Activated T-cell treated with anti-CD3 and anti-CD28 coated beads for 48 hours (primary cell): Measurements from ENCODE around the gene TMEFF2.

Source experiments
- DNase-seq: peaks from one replicate; pipeline ENCODE4 v3.0.0-alpha.2; 2020; ENCODE audit warnings: low read depth

Gene TMEFF2

DNA sequence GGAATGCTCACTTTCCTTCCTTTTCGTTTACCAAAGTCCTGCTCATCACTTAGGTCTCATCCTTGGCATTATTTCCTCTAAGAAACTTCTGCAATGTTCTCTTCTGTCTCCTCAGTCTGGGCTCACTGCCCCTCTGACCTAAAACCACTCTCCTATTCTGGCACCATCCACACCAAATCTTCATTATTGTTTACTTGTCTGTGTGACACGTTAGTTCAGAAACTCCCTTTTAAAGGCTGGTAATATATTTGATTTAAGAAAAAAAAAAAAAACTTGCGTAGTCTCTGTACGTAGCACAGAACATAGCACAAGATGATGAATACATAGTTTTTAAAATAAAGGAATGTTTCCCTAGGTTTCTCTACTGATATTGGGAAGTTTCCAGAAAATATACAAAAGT lies 229.0 kb downstream of the TMEFF2 start:
- no peak for DNase-seq

GRCh38 chr2:191961556-191961955 lies 233.2 kb downstream of the TMEFF2 start:
- no peak for DNase-seq

- no peak for DNase-seq
Measured at GRCh38 chr2:191959209-191959608, 235.5 kb downstream of the TMEFF2 start.

DNA sequence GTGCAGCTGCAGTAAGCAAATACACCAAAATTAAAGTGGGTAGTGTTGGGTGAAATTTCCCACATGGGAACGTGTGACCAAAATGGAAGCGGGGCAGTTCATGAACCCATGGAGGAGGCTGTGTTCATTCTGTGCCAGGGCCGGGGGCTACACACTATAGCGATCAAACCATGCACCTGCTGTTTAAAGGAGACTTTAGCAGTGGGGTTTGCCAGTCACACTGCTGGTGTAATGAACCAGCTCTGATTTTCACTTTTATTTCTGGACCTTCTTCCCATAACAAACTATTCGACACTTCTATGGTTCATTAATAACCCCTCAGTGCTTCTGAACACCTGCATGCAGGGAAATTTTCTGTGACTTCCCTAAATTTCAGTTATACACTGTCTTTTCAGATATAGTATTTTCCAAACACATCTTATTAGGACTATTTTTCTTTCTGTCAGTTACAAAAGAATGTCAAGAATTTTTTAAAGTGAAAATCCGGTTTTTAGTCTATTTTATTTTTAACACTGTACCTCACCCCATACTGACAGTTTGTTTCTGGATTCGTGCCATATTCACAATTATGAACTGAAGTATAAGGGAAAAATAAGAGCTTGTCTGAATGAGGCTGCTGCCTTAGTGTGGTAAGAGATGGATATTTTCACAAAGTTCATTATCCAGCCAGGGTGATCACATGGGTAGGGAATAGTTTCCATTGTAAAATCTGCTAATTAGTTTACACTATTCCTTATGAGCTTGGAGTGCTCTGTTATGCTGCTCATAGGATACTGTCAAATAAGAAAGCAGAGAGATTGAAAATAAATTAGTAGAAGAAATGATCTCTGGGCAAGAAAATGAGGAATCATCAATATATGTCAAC lies 236.5 kb downstream of the TMEFF2 start:
- DNase-seq, result no peak

DNA sequence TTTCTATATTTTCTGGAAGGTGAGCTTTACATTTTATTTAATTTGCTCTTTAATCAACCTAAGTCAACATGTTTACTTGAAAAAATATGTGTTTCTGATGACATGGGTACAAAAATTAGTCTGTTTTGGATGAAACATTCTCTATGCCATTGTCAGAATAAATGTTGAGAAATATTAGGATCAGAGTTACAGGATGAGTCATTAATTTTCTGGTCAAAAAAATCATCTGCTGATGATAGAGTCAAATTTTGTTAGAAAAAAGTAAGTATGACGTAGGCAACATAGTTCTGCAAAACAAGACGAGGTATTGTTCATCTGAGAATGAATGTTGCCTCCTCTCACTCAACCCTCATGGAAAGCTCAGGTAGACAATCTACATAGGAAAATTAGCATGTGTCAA lies 240.3 kb downstream of the TMEFF2 start:
- DNase-seq, result no peak

- no peak for DNase-seq
Measured at GRCh38 chr2:191952515-191953270, 242.0 kb downstream of the TMEFF2 start.

DNA sequence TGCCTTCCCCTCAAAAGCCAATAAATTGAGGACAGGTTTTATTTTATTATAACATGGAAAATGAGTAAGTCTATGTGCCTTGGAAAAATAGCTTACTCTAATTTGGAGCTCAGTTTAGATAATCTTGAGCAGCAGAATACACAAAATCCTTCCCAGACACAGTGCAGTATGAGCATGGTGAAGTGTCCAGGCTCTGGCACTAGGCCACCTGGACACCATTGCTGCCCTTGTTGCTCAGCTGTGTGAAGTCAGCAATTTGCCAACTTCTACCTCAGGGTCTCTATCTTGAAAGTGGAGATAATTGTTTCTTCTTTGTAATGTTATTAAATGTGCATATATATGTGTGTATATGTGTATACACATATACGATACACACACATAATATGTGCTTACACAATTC lies 242.9 kb downstream of the TMEFF2 start:
- DNase-seq, result no peak

DNA sequence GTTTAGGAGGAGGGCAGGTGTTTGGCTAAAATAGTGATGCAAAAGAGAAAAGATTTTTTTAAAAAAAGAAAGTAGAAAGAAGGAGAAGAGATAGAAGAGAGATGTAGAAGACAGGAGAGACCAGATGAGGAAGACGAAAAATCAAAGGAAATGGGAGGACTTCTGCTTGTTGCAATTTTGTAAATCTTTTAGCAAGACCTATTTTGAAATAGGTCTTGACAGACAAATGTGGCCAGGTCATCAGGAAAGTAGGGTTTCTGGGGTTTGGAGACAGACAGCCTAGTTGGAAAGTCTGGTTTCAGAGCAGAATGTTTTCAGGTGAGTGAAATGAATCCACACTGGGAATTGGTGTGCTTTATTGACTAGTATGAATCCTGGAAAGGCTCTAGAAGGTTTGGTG lies 243.4 kb downstream of the TMEFF2 start:
- DNase-seq, result no peak

GRCh38 chr2:191950132-191950874 lies 244.4 kb downstream of the TMEFF2 start:
- DNase-seq, result no peak

DNA sequence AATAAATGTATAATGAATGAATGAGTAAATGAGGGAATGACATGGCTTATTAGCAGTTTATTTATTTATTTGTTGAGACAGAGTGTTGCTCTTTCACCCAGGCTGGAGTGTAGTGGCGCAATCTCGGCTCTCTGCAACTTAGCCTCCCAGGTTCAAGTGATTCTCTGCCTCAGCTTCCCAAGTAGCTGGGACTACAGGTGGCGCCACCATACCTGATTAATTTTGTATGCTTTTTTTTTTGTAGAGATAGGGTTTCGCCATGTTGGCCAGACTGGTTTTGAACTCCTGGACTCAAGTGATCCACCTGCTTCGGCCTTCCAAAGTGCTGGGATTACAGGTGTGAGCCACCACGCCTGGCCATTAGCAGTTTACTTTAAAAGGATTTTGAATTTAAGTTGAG lies 247.5 kb downstream of the TMEFF2 start:
- no peak for DNase-seq

DNA sequence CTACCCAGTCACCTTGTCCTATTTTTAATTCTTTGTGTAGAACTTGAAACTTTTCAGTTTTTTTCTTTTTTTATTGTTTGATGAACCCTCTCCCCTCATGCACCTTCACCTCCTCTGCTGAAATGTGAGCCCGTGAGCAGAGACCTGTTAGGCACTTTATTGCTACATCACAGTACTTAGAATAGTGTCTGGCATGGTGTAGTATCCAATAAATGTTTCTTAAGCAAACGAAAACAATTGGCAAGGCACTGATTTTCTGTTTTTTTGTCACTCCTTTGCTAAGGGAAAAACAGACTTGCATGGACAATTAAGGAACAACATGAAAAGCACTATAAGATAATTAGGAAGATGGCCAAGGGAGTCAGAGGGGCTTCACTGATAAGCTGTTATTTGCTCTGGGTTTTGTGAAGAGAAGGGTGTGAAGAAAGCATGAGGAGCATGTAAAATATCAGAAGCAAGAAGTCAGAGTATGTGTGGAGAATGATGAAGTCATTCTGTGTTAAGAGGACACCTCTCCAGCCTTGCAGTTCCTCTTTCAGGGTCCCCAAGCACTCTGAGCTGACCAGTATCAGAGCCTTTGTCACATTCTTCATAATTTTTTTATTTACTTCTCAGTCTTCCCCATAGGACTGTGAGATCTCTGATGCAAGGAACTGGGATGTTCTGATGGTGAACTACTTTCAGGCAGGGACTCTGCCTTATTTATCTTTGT lies 248.1 kb downstream of the TMEFF2 start:
- DNase-seq, result no peak

GRCh38 chr2:191945623-191946022 lies 249.1 kb downstream of the TMEFF2 start:
- no peak for DNase-seq

DNA sequence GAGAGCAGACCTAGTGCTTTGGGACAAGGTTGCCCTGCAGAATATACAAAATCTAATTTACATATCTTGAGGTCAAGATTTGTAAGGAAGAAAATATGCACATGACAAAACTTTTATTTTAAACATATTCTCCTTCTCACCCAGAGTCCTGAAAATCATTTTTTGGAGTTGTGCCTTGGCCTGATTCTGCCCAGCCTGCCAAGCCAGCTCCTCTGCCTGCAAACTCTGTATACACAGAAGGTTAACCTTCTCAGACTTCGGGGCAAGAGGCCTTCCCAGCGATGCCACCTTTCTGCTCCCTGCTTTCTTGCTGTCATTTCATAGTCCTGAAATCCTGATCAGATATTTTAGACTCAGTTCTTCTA lies 252.0 kb downstream of the TMEFF2 start:
- DNase-seq, result no peak

- DNase-seq, result no peak
Measured at GRCh38 chr2:191942090-191942738, 252.5 kb downstream of the TMEFF2 start.

DNA sequence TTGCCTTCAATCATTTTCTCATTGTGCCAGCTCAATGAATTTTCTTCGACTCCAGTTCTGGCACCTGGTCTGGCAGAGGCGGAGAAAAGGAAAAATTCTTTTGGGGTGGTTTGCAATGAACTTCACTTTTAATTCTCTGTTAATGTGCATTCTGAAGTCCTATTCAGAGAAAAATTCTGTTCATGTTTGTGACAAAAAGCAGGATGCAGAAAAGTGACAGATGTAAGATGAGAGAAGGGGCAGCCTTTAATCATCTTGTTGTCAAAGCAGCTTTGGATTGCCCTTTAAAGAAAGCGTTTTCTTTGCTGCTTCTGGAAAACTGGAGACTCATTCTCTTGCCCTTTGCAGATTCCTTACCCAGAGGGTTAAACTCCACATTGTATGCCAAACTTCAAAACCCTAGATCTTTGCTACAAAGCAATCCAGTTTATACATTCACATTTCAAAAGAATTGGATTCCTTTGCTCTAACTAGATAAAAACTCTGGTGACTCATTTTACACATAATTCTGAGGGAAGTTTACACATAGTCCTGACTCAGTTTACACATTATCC lies 253.3 kb downstream of the TMEFF2 start:
- DNase-seq, result no peak

DNA sequence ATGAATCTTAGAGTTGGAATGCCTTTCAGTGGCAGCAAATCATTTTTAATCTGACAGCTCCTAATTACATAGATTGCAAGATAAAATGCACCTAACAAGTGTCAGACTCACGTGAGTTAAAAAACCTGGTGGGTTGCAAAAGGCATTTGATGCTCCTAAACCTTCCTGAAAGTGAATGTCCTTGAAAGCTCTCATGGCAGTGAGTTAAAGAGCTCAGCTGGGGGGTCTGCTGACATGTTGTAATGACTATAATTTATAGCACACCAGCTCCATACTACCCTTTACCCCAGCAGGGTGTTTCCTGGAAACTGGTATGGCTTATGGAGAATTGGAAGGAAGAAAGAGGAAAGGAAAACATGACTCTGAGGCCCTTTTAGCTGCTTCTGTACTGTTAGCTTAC lies 256.0 kb downstream of the TMEFF2 start:
- no peak for DNase-seq

DNA sequence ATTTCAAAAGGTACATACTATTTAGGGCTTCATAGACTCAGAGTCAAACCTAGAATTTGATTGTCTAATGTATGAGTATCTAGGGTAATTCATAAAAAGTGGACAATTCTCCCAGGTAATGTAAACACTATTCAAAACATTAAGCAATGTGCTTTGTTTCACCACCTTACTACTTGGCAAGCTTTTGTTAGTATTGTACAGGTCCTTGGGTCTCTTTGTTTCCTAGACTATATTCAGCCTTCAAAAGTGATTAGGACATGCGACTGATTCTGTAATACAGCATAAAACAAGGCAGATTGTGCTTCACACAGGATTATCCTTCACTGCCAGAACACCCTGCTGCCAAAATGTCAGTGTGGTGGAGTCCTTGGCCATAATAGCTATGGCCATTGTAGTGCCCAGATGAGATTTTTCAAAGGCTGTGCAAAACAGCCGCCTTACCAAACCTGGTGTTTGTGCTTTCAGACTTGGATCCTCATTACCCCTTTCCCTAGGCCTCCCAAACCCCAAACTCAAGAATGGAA lies 257.8 kb downstream of the TMEFF2 start:
- DNase-seq, result no peak

- no peak for DNase-seq
Measured at GRCh38 chr2:191935247-191935646, 259.5 kb downstream of the TMEFF2 start.

GRCh38 chr2:191933307-191934105 lies 261.2 kb downstream of the TMEFF2 start:
- peak; percentile 2 for DNase-seq

DNA sequence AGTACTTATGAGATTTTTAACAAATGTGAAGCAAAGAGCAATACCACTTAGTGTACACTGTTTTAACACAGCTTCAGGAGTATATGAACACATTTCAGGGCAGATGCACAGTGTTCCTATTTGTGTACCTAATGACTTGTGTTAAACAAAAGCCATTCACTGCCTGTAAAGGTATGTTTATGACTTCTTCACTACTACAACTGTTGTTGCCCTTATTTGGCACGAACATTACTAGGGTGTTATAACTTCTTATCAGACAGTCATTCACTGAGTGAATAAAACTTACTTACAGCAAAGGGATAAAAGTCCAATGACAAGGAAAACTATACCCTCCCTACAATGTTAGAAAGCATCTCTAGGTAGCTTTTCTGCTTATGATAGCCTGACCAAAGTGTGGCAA lies 262.4 kb downstream of the TMEFF2 start:
- no peak for DNase-seq
